Measurements from ENCODE around the gene SENP6. TPM values are rescaled to one million over a fixed set of nuclear protein-coding genes. Genes with fewer than 3 reads are reported as not detected.
"Not testable (repeated sequence)": the region's sequence is repeated elsewhere in the genome, so short reads cannot be mapped to it uniquely, and the experiment has no call there.

The SENP6 gene, protein sequence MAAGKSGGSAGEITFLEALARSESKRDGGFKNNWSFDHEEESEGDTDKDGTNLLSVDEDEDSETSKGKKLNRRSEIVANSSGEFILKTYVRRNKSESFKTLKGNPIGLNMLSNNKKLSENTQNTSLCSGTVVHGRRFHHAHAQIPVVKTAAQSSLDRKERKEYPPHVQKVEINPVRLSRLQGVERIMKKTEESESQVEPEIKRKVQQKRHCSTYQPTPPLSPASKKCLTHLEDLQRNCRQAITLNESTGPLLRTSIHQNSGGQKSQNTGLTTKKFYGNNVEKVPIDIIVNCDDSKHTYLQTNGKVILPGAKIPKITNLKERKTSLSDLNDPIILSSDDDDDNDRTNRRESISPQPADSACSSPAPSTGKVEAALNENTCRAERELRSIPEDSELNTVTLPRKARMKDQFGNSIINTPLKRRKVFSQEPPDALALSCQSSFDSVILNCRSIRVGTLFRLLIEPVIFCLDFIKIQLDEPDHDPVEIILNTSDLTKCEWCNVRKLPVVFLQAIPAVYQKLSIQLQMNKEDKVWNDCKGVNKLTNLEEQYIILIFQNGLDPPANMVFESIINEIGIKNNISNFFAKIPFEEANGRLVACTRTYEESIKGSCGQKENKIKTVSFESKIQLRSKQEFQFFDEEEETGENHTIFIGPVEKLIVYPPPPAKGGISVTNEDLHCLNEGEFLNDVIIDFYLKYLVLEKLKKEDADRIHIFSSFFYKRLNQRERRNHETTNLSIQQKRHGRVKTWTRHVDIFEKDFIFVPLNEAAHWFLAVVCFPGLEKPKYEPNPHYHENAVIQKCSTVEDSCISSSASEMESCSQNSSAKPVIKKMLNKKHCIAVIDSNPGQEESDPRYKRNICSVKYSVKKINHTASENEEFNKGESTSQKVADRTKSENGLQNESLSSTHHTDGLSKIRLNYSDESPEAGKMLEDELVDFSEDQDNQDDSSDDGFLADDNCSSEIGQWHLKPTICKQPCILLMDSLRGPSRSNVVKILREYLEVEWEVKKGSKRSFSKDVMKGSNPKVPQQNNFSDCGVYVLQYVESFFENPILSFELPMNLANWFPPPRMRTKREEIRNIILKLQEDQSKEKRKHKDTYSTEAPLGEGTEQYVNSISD
- total RNA-seq (100 to 1,000 TPM in 1 of 2 donors, 10 to 100 TPM in 1; 95.3 to 103 TPM), total RNA-seq (179 to 207 reads per million in 2 donors)

DNA sequence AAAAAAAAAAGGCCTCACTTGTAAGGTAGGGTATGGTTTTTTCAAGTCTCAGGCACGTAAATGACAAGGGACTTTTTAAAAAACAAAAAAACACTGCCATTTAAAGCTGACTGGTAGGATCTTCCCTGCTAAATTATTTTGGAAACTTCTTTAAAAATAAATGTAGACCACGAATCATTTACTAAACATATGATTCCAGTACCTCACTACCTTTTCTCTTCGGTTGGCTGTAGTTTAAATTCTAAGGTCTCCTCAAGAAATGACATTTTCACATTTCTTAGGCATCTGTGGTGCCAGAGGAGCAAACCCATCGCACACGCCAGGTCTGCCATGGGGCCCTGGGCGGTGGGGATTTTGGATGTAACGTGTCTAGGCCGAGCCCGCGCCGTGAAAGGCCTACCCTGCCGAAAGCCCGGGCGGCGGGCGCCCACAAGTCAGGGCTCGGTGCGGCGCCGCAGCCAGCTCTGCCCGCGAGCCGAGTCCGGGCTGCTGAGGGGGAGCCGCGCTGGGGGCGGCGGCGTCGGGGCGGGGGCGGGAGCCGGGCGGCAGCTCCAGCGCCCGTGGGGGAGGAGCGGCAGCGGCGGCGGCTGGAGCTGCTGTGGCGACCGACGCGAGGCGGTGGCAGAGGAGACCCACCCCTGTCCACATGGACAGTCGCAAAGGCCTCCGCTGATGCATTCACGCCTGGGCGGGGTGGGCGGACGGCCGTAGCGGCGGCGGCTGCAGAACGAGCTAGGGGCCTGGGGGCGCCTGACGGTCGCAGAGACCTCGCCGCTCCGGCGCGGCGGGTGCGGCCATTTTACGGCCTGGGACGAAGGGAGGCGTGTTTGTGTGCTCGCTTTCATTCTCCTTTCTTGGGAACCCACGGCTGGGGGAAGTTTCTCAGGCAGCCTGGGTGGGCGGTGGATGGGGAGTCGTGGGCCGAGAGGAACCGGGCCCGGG is at the start of gene SENP6:
Gene SENP6 (plus strand): TSS at position 577 of the 942 bp plus-strand sequence. CDS start 645 bp downstream, outside the sequence.
- peak within 1 kb of the TSS; percentile 99 for H3K4me3 Mint-ChIP-seq
- peak; percentile 64 to 73 (median 69) for DNase-seq
- no peaks in the 10 kb centered on the region for H3K9me3 ChIP-seq (ENCODE audit: control insufficient read depth, low read length, poor library complexity, severe bottlenecking)
- H3K27ac Mint-ChIP-seq: peak within 1 kb of the TSS; percentile 99
- ATAC-seq: peak; percentile 81
- no peaks in the 10 kb centered on the region for H3K36me3 Mint-ChIP-seq (ENCODE audit: low read depth)
- H3K4me1 Mint-ChIP-seq: peaks cover 45% of the 10 kb centered on the region
- H3K27me3 Mint-ChIP-seq: no peaks in the 10 kb centered on the region

GRCh38 chr6:75556240-75556639 is 45.4 kb upstream of the SENP6 start:
- Mint-ChIP-seq H3K27me3 (peaks cover 14% of the 10 kb centered on the region), H3K4me3 (no peak overlapping the region), H3K27ac (no peak overlapping the region), H3K36me3 (ENCODE audit: low read depth) (no peaks in the 10 kb centered on the region), H3K4me1 (no peaks in the 10 kb centered on the region)
- no peak for ATAC-seq
- DNase-seq: no peak
- H3K9me3 ChIP-seq (ENCODE audit: control insufficient read depth, low read length, poor library complexity, severe bottlenecking): no peaks in the 10 kb centered on the region

GRCh38 chr6:75557068-75557467 is 44.6 kb upstream of the SENP6 start:
- ATAC-seq: no peak
- Mint-ChIP-seq H3K36me3 (ENCODE audit: low read depth) (no peaks in the 10 kb centered on the region), H3K27ac (no peak overlapping the region), H3K27me3 (peaks cover 14% of the 10 kb centered on the region), H3K4me3 (no peak overlapping the region), H3K4me1 (no peaks in the 10 kb centered on the region)
- DNase-seq: no peak
- no peaks in the 10 kb centered on the region for H3K9me3 ChIP-seq (ENCODE audit: control insufficient read depth, low read length, poor library complexity, severe bottlenecking)

DNA sequence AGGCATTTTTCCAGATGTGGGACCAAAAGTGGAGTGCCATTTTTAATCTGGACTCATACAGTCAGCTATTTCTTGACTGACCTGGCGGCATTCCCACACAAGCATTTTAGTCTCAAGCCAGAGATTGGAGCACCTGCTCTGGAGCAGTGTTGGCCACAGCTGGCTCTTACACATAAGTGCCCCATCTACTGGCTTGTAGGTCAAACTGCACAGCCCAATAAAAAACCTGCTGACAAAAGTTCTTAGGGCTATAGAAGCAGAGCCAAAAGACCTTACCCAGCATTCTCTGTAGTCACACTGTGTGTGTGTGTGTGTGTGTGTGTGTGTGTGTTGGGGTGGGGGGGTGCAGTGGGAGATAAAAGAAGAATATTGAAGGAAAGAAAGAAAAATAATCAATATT is 38.6 kb upstream of the SENP6 start:
- Mint-ChIP-seq H3K36me3 (ENCODE audit: low read depth) (peaks cover 4% of the 10 kb centered on the region), H3K4me3 (no peak overlapping the region), H3K4me1 (no peaks in the 10 kb centered on the region), H3K27me3 (peaks cover 20% of the 10 kb centered on the region), H3K27ac (no peak overlapping the region)
- no peaks in the 10 kb centered on the region for H3K9me3 ChIP-seq (ENCODE audit: control insufficient read depth, low read length, poor library complexity, severe bottlenecking)
- ATAC-seq (peak; percentile 66), DNase-seq (no peak)

GRCh38 chr6:75566137-75566767 is 35.4 kb upstream of the SENP6 start:
- H3K4me3 Mint-ChIP-seq: no peak overlapping the region
- no peaks in the 10 kb centered on the region for H3K4me1 Mint-ChIP-seq
- H3K9me3 ChIP-seq (ENCODE audit: control insufficient read depth, low read length, poor library complexity, severe bottlenecking): no peaks in the 10 kb centered on the region
- peaks cover 7% of the 10 kb centered on the region for H3K36me3 Mint-ChIP-seq (ENCODE audit: low read depth)
- H3K27ac Mint-ChIP-seq: no peak overlapping the region
- DNase-seq: no peak
- peaks cover 6% of the 10 kb centered on the region for H3K27me3 Mint-ChIP-seq
- no peak for ATAC-seq

- no peak for DNase-seq
- H3K9me3 ChIP-seq (ENCODE audit: control insufficient read depth, low read length, poor library complexity, severe bottlenecking): no peaks in the 10 kb centered on the region
- Mint-ChIP-seq H3K4me1 (no peaks in the 10 kb centered on the region), H3K4me3 (no peak overlapping the region), H3K36me3 (ENCODE audit: low read depth) (peaks cover 7% of the 10 kb centered on the region), H3K27ac (no peak overlapping the region), H3K27me3 (peaks cover 6% of the 10 kb centered on the region)
- ATAC-seq: no peak
Observed at GRCh38 chr6:75568100-75568499, 33.6 kb upstream of the SENP6 start.

GRCh38 chr6:75568965-75569364 is 32.7 kb upstream of the SENP6 start:
- peaks cover 6% of the 10 kb centered on the region for H3K27me3 Mint-ChIP-seq
- no peaks in the 10 kb centered on the region for H3K9me3 ChIP-seq (ENCODE audit: control insufficient read depth, low read length, poor library complexity, severe bottlenecking)
- no peak overlapping the region for H3K27ac Mint-ChIP-seq
- no peaks in the 10 kb centered on the region for H3K4me1 Mint-ChIP-seq
- H3K4me3 Mint-ChIP-seq: no peak overlapping the region
- peaks cover 7% of the 10 kb centered on the region for H3K36me3 Mint-ChIP-seq (ENCODE audit: low read depth)
- ATAC-seq: no peak
- no peak for DNase-seq

- ATAC-seq; H3K4me1 Mint-ChIP-seq; H3K36me3 Mint-ChIP-seq (ENCODE audit: low read depth); H3K27ac Mint-ChIP-seq; H3K27me3 Mint-ChIP-seq; H3K4me3 Mint-ChIP-seq; DNase-seq; H3K9me3 ChIP-seq (ENCODE audit: control insufficient read depth, low read length, poor library complexity, severe bottlenecking): not testable (repeated sequence)
Observed at GRCh38 chr6:75570671-75571070, 31.0 kb upstream of the SENP6 start.

DNA sequence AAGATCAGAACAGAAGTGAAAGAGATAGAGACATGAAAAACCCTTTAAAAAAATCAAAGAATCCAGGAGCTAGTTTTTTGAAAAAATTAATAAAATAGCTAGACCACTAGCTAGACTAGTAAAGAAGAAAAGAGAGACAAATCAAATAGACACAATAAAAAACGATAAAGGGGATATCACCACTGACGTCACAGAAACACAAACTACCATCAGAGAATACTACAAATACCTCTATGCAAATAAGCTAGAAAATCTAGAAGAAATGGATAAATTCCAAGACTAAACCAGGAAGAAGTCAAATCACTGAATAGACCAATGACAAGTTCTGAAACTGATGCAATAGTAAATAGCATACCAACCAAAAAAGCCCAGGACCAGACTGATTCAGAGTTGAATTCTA is 29.6 kb upstream of the SENP6 start:
- H3K27me3 Mint-ChIP-seq: no peaks in the 10 kb centered on the region
- DNase-seq (no peak), ATAC-seq (no peak)
- no peaks in the 10 kb centered on the region for H3K9me3 ChIP-seq (ENCODE audit: control insufficient read depth, low read length, poor library complexity, severe bottlenecking)
- H3K4me1 Mint-ChIP-seq: peaks cover 3% of the 10 kb centered on the region
- H3K36me3 Mint-ChIP-seq (ENCODE audit: low read depth): peaks cover 3% of the 10 kb centered on the region
- no peak overlapping the region for H3K27ac Mint-ChIP-seq
- no peak overlapping the region for H3K4me3 Mint-ChIP-seq

DNA sequence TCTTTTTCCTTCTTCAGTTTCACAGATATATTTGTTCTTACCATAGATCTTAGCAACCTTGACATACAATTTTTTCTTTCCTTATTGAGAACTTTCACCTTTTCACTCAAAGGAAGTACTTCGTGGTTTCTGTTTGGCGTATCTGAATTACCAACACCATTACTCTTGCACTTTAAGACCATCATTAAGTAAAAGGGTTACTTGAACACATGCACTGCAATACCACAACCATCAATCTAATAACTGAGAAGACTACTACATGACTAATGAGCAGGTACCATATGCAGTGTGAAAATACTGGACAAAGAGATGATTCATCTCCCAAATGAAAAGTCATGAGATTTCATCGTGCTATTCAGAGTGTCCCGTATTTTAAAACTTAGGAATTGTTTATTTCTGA is 21.7 kb upstream of the SENP6 start:
- H3K9me3 ChIP-seq (ENCODE audit: control insufficient read depth, low read length, poor library complexity, severe bottlenecking): no peaks in the 10 kb centered on the region
- no peak for DNase-seq
- Mint-ChIP-seq H3K36me3 (ENCODE audit: low read depth) (no peaks in the 10 kb centered on the region), H3K4me1 (peaks cover 10% of the 10 kb centered on the region), H3K27ac (no peak overlapping the region), H3K27me3 (peaks cover 11% of the 10 kb centered on the region), H3K4me3 (peak overlapping the region; percentile 4)
- ATAC-seq: no peak

GRCh38 chr6:75581231-75581630 is 20.4 kb upstream of the SENP6 start:
- Mint-ChIP-seq H3K4me3 (no peak overlapping the region), H3K27me3 (peaks cover 11% of the 10 kb centered on the region), H3K4me1 (peaks cover 8% of the 10 kb centered on the region), H3K27ac (no peak overlapping the region), H3K36me3 (ENCODE audit: low read depth) (no peaks in the 10 kb centered on the region)
- DNase-seq (no peak), ATAC-seq (no peak)
- H3K9me3 ChIP-seq (ENCODE audit: control insufficient read depth, low read length, poor library complexity, severe bottlenecking): no peaks in the 10 kb centered on the region

GRCh38 chr6:75584552-75584951 is 17.1 kb upstream of the SENP6 start:
- ATAC-seq; H3K9me3 ChIP-seq (ENCODE audit: control insufficient read depth, low read length, poor library complexity, severe bottlenecking); H3K27ac Mint-ChIP-seq; H3K4me1 Mint-ChIP-seq; DNase-seq; H3K4me3 Mint-ChIP-seq; H3K36me3 Mint-ChIP-seq (ENCODE audit: low read depth): not testable (repeated sequence)
- H3K27me3 Mint-ChIP-seq: peaks cover 11% of the 10 kb centered on the region
